AG09309 (cell line): Measurements from ENCODE around the gene SLC35F3.
A peak's percentile ranks its signal among the peaks of the same experiment; 100 is the strongest.

Experiments used
- DNase-seq: peaks from one replicate; pipeline ENCODE4 v3.0.0-alpha.2; 2010; ENCODE audit warnings: low read depth
- H3K4me3 ChIP-seq: 2 replicates; pipeline ENCODE4 v1.5.1; 2011; ENCODE audit warnings: mild to moderate bottlenecking, low read depth, low read length, moderate library complexity; ENCODE audit not compliant: control insufficient read depth
- CTCF ChIP-seq: IDR thresholded peaks from 2 replicates; pipeline ENCODE4 v1.5.1; 2011; ENCODE audit warnings: mild to moderate bottlenecking, low read depth, low read length, inconsistent platforms; ENCODE audit not compliant: insufficient read depth, control insufficient read depth; ENCODE audit errors: missing control alignments

The SLC35F3 gene

GRCh38 chr1:234231061-234231892, 326.8 kb downstream of the SLC35F3 start:
- H3K4me3 ChIP-seq: no peak overlapping the region
- DNase-seq: no peak
- TF ChIP-seq CTCF: peak; percentile 15

GRCh38 chr1:234231893-234232276, 327.4 kb downstream of the SLC35F3 start:
- DNase-seq: no peak
- H3K4me3 ChIP-seq: no peak overlapping the region
- TF ChIP-seq CTCF: no peak

GRCh38 chr1:234234199-234234598, 329.7 kb downstream of the SLC35F3 start:
- no peak for DNase-seq
- H3K4me3 ChIP-seq: no peak overlapping the region
- no peak for TF ChIP-seq CTCF

GRCh38 chr1:234235434-234235881, 331.0 kb downstream of the SLC35F3 start:
- no peak for TF ChIP-seq CTCF
- H3K4me3 ChIP-seq: no peak overlapping the region
- no peak for DNase-seq

GRCh38 chr1:234237393-234237792, 332.9 kb downstream of the SLC35F3 start:
- H3K4me3 ChIP-seq: no peak overlapping the region
- TF ChIP-seq CTCF: no peak
- DNase-seq: no peak

- DNase-seq: no peak
- TF ChIP-seq CTCF: no peak
- no peak overlapping the region for H3K4me3 ChIP-seq
These were observed 333.6 kb downstream of the SLC35F3 start for GRCh38 chr1:234238060-234238459.
